B cell (primary cell): ENCODE results near the gene GGA3. TPM values are rescaled to one million over a fixed set of nuclear protein-coding genes. Genes with fewer than 3 reads are reported as not detected.

ENCODE experiments used
- ATAC-seq: fragments of 200-7000 bp; cut with Tn5 transposase; one replicate; pipeline ENCODE4 v1.10.0; 2021; ENCODE audit warnings: low read depth, mild to moderate bottlenecking, moderate number of reproducible peaks, moderate library complexity
- CTCF ChIA-PET: fragments of 350-600 bp; sonication (Branson Sonifier 250); formaldehyde crosslinking; loops from one replicate; lab custom pipeline; 2021; ENCODE audit warnings: antibody characterized with exemption, inconsistent platforms; lab: Charles Lee
- POLR2A ChIA-PET: fragments of 350-600 bp; sonication (Branson Sonifier 250); formaldehyde crosslinking; loops from one replicate; lab custom pipeline; 2021; ENCODE audit warnings: antibody characterized with exemption; lab: Charles Lee
- DNase-seq: peaks from one replicate; pipeline ENCODE4 v3.0.0; 2013
- H2AFZ ChIP-seq: 2 replicates; pipeline ENCODE4 v1.6.1; 2012; ENCODE audit warnings: mild to moderate bottlenecking, low read depth, low read length; ENCODE audit not compliant: insufficient read depth, poor library complexity, severe bottlenecking
- H3K27ac ChIP-seq, 2 donors: 1 replicate in 1 of 2; 2 replicates in 1 of 2; pipeline ENCODE4 v1.5.1; 2012 to 2013; ENCODE audit warnings: low read length in 2 of 2, mild to moderate bottlenecking in 2 of 2, moderate library complexity in 1 of 2
- H3K27me3 ChIP-seq, 4 experiments: fragments of 200-600 bp in 1 of 4; sonication (generic) in 1 of 4; replicated peaks in 1 of 4; 1 replicate in 2 of 4; 2 replicates in 2 of 4; pipeline versions ENCODE4 v1.6.1 to v1.7.0; 2013 to 2016; ENCODE audit warnings: low read length in 3 of 4, mild to moderate bottlenecking in 2 of 4, mixed read lengths in 1 of 4, moderate library complexity in 1 of 4; ENCODE audit not compliant: insufficient read depth in 4 of 4, control insufficient read depth in 3 of 4; ENCODE audit errors: control extremely low read depth in 1 of 4
- H3K36me3 ChIP-seq, 2 experiments: replicated peaks in 1 of 2; 1 replicate in 1 of 2; 2 replicates in 1 of 2; pipeline versions ENCODE4 v1.6.1 to v1.7.1; 2013; ENCODE audit warnings: low read length in 1 of 2; ENCODE audit not compliant: insufficient read depth in 2 of 2, control insufficient read depth in 1 of 2; ENCODE audit errors: control extremely low read depth in 1 of 2, extremely low read depth in 1 of 2
- H3K4me1 ChIP-seq, 2 donors: fragments of 200-600 bp in 1 of 2; sonication (generic) in 1 of 2; 1 replicate in 1 of 2; 2 replicates in 1 of 2; pipeline versions ENCODE4 v1.5.1 to v1.6.1; 2013 to 2017; ENCODE audit warnings: low read length in 2 of 2; ENCODE audit not compliant: control insufficient read depth in 2 of 2, insufficient read depth in 2 of 2
- H3K4me2 ChIP-seq: replicated peaks from 2 replicates; pipeline ENCODE3; 2012; ENCODE audit warnings: mild to moderate bottlenecking, low read depth, low read length; ENCODE audit not compliant: poor library complexity, severe bottlenecking
- H3K4me3 ChIP-seq, 5 experiments: fragments of 200-600 bp in 1 of 5; sonication (generic) in 1 of 5; 1 replicate in 3 of 5; 2 replicates in 2 of 5; pipeline versions ENCODE4 v1.5.1 to v1.7.0; 2011 to 2016; ENCODE audit warnings: low read length in 4 of 5, mild to moderate bottlenecking in 4 of 5, low read depth in 2 of 5, control low read depth in 1 of 5, moderate library complexity in 1 of 5; ENCODE audit not compliant: insufficient read depth in 1 of 5; ENCODE audit errors: control extremely low read depth in 1 of 5, extremely low read depth in 1 of 5
- H3K79me2 ChIP-seq: fragments of 200-600 bp; sonication (generic); one replicate; pipeline ENCODE4 v1.6.0; 2016; ENCODE audit warnings: low read length; ENCODE audit not compliant: control insufficient read depth, insufficient read depth
- H3K9ac ChIP-seq: fragments of 200-600 bp; sonication (generic); 2 replicates; pipeline ENCODE4 v1.6.1; 2017; ENCODE audit warnings: mild to moderate bottlenecking, low read length, moderate library complexity
- H3K9me3 ChIP-seq, 3 donors: one replicate each; pipeline versions ENCODE4 v1.6.1 to v1.7.1; 2013; ENCODE audit warnings: low read length in 2 of 3; ENCODE audit not compliant: control insufficient read depth in 2 of 3, insufficient read depth in 1 of 3; ENCODE audit errors: control extremely low read depth in 1 of 3
- H4K20me1 ChIP-seq: 2 replicates; pipeline ENCODE4 v1.6.0; 2012; ENCODE audit warnings: mild to moderate bottlenecking, low read length; ENCODE audit not compliant: insufficient read depth, control insufficient read depth, poor library complexity, severe bottlenecking
- H3K27ac Mint-ChIP-seq: one replicate; pipeline ENCODE4 v1.8.0; 2021; ENCODE audit warnings: mixed read lengths
- H3K27me3 Mint-ChIP-seq: one replicate; pipeline ENCODE4 v1.8.0; 2021; ENCODE audit warnings: mixed read lengths
- H3K4me1 Mint-ChIP-seq: one replicate; pipeline ENCODE4 v1.8.0; 2021; ENCODE audit warnings: mixed read lengths
- H3K4me3 Mint-ChIP-seq: one replicate; pipeline ENCODE4 v1.8.0; 2021; ENCODE audit warnings: mixed read lengths
- H3K9me3 Mint-ChIP-seq: one replicate; pipeline ENCODE4 v1.8.0; 2022; ENCODE audit warnings: mixed read lengths; ENCODE audit not compliant: insufficient read depth
- EZH2 ChIP-seq: IDR thresholded peaks from 2 replicates; pipeline ENCODE4 v1.6.1; 2012; ENCODE audit warnings: borderline replicate concordance, low read depth, mild to moderate bottlenecking, moderate library complexity, low read length; ENCODE audit not compliant: insufficient read depth, poor library complexity, severe bottlenecking
- WGBS: methylation state at CpG from one replicate; pipeline ENCODE4 v1.1.5; 2013; ENCODE audit warnings: missing lambda C conversion rate; ENCODE audit not compliant: insufficient coverage; 5-methylcytosine and 5-hydroxymethylcytosine counted together
- intact Hi-C: fragments of 100-400 bp; cut with micrococcal nuclease; formaldehyde crosslinking; loops from one replicate; pipeline ENCODE4 v1.10.0; 2022
- polyA plus RNA-seq: library from polyadenylated mRNA; depleted of rRNA; stranded (reverse); fragments of >200 nt; gene quantifications from 2 replicates; pipeline ENCODE4 v1.2.3, GENCODE V29; 2012
- total RNA-seq, 2 donors: library from RNA; stranded (reverse); fragments of 120-200 nt in 1 of 2; gene quantifications; 1 replicate in 1 of 2; 2 replicates in 1 of 2; pipeline versions ENCODE4 v1.2.3 to v1.2.4, GENCODE V29; 2013 to 2022
- TF ChIP-seq, protein P1 (sequence below): fragments of 200-600 bp; IDR thresholded peaks from one replicate; pipeline ENCODE4 v1.8.0; 2022; ENCODE audit warnings: antibody characterized with exemption, mild to moderate bottlenecking

Gene GGA3
- total and polyA plus RNA-seq, 2 donors (not counting 1 experiment from before 2014, with no cell fraction given), result 109 to 135 TPM

DNA sequence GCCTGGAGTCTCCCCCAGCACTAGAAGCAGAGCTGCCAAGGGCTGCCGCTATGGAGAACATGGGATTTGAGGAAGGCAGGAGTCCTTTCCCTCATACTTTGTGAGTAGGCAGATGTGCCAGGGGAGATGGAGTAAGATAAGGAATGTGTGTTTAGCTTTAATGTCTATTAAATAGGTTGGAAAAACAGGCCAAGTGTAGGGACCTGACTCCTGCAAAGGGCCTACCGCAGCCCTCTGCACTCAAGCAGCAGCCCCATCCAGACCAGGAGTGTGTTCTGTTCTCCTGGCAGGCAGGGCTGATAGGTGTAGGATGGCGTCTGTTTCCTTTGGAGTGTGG, 11.4 kb upstream of the GGA3 start:
- H3K79me2 ChIP-seq, result peaks cover 32% of the 10 kb centered on the region
- no peak for DNase-seq
- H3K9ac ChIP-seq, result no peak overlapping the region
- intact Hi-C loops, result no loop called here
- H3K36me3 ChIP-seq, result peaks cover 0 to 17% of the 10 kb centered on the region in 2 experiments
- no peak overlapping the region for H3K4me2 ChIP-seq
- no peaks in the 10 kb centered on the region for H4K20me1 ChIP-seq
- peaks cover 17 to 28% of the 10 kb centered on the region in 2 donors for H3K4me1 ChIP-seq
- H3K27me3 Mint-ChIP-seq, result no peaks in the 10 kb centered on the region
- H3K27ac Mint-ChIP-seq, result peak overlapping the region; percentile 37
- TF ChIP-seq, protein P1, sequence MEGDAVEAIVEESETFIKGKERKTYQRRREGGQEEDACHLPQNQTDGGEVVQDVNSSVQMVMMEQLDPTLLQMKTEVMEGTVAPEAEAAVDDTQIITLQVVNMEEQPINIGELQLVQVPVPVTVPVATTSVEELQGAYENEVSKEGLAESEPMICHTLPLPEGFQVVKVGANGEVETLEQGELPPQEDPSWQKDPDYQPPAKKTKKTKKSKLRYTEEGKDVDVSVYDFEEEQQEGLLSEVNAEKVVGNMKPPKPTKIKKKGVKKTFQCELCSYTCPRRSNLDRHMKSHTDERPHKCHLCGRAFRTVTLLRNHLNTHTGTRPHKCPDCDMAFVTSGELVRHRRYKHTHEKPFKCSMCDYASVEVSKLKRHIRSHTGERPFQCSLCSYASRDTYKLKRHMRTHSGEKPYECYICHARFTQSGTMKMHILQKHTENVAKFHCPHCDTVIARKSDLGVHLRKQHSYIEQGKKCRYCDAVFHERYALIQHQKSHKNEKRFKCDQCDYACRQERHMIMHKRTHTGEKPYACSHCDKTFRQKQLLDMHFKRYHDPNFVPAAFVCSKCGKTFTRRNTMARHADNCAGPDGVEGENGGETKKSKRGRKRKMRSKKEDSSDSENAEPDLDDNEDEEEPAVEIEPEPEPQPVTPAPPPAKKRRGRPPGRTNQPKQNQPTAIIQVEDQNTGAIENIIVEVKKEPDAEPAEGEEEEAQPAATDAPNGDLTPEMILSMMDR, result no peak
- TF ChIP-seq EZH2, result no peak
- peak overlapping the region; percentile 64 for H3K4me3 Mint-ChIP-seq
- ChIA-PET CTCF (interaction anchor here (0.9 to 3.7 kb wide), 5 partner anchors 12 to 159 kb away, joined by 3 to 62 read pairs (median 3); partner anchors contain the start of genes GGA3 and MRPS7), POLR2A (interaction anchor here (0.6 to 4.2 kb wide), 3 partner anchors 11 to 16 kb away, joined by 5 to 40 read pairs (median 8); partner anchors contain the start of genes GGA3, MRPS7 and SLC25A19)
- H3K27me3 ChIP-seq, result no peaks in the 10 kb centered on the region
- whole genome bisulfite sequencing, result no CpG with 5 or more reads among the region's 3 CpGs
- H3K4me1 Mint-ChIP-seq, result peaks cover 23% of the 10 kb centered on the region
- no peak for ATAC-seq
- no peak overlapping the region for H3K27ac ChIP-seq
- no peak overlapping the region for H3K4me3 ChIP-seq
- no peaks in the 10 kb centered on the region for H3K9me3 Mint-ChIP-seq
- H3K9me3 ChIP-seq, result no peaks in the 10 kb centered on the region
- no peak overlapping the region for H2AFZ ChIP-seq
